ENCODE data around the gene BRWD1.

The BRWD1 gene

DNA sequence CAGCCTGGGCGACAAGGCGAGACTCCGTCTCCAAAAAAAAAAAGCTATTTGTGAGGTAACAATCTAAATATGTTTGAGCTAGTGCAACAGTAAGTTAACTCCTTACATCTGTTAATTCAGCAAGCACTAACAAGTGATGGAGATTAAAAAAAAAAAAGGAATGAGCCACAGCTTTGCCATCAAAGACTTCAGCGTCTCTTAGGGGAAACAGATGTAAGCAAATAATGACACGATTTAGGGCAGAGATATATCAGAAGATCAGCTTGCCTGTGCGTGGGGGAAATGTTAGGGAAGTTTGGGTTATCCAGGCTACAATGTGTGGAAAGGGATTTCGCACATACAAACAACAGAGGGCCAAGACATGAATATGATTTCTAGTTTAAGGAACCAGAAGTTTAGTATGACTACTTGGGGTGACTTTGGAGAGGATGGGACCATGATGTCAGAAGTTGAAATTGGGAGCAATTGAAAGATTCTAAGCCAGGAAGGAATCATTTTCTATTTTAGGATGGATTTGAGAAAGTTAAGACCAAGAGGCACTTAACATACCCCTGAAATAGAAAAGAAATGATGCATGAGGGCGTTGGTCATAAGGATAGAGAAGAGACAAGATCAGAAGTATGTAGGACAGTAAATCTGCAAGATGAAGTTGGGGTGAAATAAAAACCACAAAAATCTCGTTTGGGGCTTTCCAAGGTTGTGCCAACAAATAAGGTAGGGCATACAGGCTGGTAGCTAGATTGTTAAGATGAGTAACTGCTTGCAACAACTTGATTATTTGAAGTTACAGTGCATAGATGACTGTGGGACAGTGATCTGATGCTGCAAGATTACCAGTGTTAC lies 2.4 kb upstream of the BRWD1 start:
- no peak for DNase-seq (ENCODE audit: low spot score)
- in situ Hi-C loops (cut with MboI; ENCODE audit: low pct_unique_long_range_greater_than_20kb, low sequenced_read_pairs, unreplicated experiment) = no loop called here
- TF ChIP-seq, protein P1, sequence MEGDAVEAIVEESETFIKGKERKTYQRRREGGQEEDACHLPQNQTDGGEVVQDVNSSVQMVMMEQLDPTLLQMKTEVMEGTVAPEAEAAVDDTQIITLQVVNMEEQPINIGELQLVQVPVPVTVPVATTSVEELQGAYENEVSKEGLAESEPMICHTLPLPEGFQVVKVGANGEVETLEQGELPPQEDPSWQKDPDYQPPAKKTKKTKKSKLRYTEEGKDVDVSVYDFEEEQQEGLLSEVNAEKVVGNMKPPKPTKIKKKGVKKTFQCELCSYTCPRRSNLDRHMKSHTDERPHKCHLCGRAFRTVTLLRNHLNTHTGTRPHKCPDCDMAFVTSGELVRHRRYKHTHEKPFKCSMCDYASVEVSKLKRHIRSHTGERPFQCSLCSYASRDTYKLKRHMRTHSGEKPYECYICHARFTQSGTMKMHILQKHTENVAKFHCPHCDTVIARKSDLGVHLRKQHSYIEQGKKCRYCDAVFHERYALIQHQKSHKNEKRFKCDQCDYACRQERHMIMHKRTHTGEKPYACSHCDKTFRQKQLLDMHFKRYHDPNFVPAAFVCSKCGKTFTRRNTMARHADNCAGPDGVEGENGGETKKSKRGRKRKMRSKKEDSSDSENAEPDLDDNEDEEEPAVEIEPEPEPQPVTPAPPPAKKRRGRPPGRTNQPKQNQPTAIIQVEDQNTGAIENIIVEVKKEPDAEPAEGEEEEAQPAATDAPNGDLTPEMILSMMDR (IDR thresholded peaks at IDR 0.05; ENCODE audit: extremely low read depth, insufficient read depth, missing control alignments) = no peak

DNA sequence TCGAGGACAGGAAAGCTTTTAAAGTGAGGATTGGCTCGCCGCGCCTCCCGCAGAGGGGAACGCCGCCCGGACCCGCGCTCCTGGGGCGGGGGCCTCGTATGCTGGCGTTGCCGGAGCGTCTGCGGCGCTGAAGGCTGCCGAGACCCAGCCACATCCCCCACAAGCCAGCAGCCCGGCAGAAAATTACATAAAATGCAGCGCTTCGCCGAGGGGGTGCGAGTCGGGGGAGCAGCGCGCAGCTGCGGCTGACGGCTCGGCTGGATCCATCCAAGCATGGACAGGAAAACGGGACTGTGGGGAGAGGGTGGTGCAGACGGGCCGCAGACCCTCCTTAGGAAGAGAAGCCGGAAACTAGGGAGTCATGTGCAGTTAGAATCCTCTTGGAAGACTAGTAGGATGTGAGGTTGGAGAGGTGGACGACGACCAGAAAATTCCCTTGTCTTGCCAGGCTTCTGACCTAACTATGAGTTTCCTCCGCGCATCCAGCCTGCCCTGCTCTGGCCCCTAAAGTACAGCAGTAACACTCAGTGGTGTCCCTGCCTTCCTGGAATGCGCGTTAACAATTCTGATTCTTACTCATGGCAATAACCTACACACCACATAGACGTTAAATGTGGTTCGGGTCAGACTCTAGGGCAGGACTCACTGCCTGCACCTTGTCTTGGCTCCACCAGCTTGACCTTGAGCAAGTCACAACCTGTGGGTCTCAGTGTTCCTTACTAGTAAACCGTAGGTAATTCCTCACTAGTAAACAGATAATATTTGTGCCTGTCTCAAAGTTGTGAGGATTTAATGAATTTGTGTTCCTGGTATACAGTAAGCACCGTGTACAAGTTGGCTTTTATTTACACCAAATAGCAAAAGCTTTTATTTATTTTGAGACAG lies 953 bp upstream of the BRWD1 start:
- DNase-seq (ENCODE audit: low spot score) = peak; percentile 56
- in situ Hi-C loops (cut with MboI; ENCODE audit: low pct_unique_long_range_greater_than_20kb, low sequenced_read_pairs, unreplicated experiment) = no loop called here
- TF ChIP-seq, protein P1 (IDR thresholded peaks at IDR 0.05; ENCODE audit: extremely low read depth, insufficient read depth, missing control alignments) = no peak

- TF ChIP-seq, protein P1 (IDR thresholded peaks at IDR 0.05; ENCODE audit: extremely low read depth, insufficient read depth, missing control alignments) = no peak
- peak; percentile 43 for DNase-seq (ENCODE audit: low spot score)
- in situ Hi-C loops (cut with MboI; ENCODE audit: low pct_unique_long_range_greater_than_20kb, low sequenced_read_pairs, unreplicated experiment) = no loop called here
These were observed 326 bp downstream of the BRWD1 start for GRCh38 chr21:39313042-39313570.

GRCh38 chr21:39312112-39313041 lies 1.1 kb downstream of the BRWD1 start:
- DNase-seq (ENCODE audit: low spot score) = peak; percentile 99
- in situ Hi-C loops (cut with MboI; ENCODE audit: low pct_unique_long_range_greater_than_20kb, low sequenced_read_pairs, unreplicated experiment) = no loop called here
- TF ChIP-seq, protein P1 (IDR thresholded peaks at IDR 0.05; ENCODE audit: extremely low read depth, insufficient read depth, missing control alignments) = no peak

- TF ChIP-seq, protein P1 (IDR thresholded peaks at IDR 0.05; ENCODE audit: extremely low read depth, insufficient read depth, missing control alignments) = no peak
- no peak for DNase-seq (ENCODE audit: low spot score)
- in situ Hi-C loops (cut with MboI; ENCODE audit: low pct_unique_long_range_greater_than_20kb, low sequenced_read_pairs, unreplicated experiment) = no loop called here
These were observed 2.3 kb downstream of the BRWD1 start for GRCh38 chr21:39311164-39311563.
